NCI-H2029 (cell line): ENCODE data around the gene PALS2.

ENCODE experiments used
- DNase-seq: peaks from one replicate; lab custom pipeline; 2025; lab: John Stamatoyannopoulos, UW

Gene PALS2

GRCh38 chr7:24587853-24588252 is 14.6 kb downstream of the PALS2 start:
- no peak for DNase-seq

- DNase-seq = no peak
Observed at GRCh38 chr7:24591152-24591551, 17.9 kb downstream of the PALS2 start.

GRCh38 chr7:24595671-24596418 is 22.6 kb downstream of the PALS2 start:
- DNase-seq = no peak

GRCh38 chr7:24597014-24597413 is 23.8 kb downstream of the PALS2 start:
- DNase-seq = no peak

GRCh38 chr7:24601600-24601999 is 28.3 kb downstream of the PALS2 start:
- DNase-seq = no peak

- no peak for DNase-seq
Observed at GRCh38 chr7:24602860-24603456, 29.7 kb downstream of the PALS2 start.

GRCh38 chr7:24604630-24605029 is 31.4 kb downstream of the PALS2 start:
- DNase-seq = no peak

- no peak for DNase-seq
Observed at GRCh38 chr7:24608504-24608903, 35.3 kb downstream of the PALS2 start.

GRCh38 chr7:24609059-24609458 is 35.8 kb downstream of the PALS2 start:
- DNase-seq = no peak

- no peak for DNase-seq
Observed at GRCh38 chr7:24609570-24609969, 36.3 kb downstream of the PALS2 start.

GRCh38 chr7:24611130-24611529 is 37.9 kb downstream of the PALS2 start:
- no peak for DNase-seq

- DNase-seq = no peak
Observed at GRCh38 chr7:24617957-24618616, 44.8 kb downstream of the PALS2 start.

- no peak for DNase-seq
Observed at GRCh38 chr7:24619978-24620377, 46.7 kb downstream of the PALS2 start.

GRCh38 chr7:24622646-24623182 is 49.5 kb downstream of the PALS2 start:
- no peak for DNase-seq
